ENCODE data around the gene CACFD1.

CACFD1 gene

GRCh38 chr9:133499892-133500270, 40.1 kb downstream of the CACFD1 start:
- DNase-seq (ENCODE audit: low spot score) = no peak

GRCh38 chr9:133502112-133502511, 42.3 kb downstream of the CACFD1 start:
- DNase-seq (ENCODE audit: low spot score) = no peak

- DNase-seq (ENCODE audit: low spot score) = no peak
These were observed 45.5 kb downstream of the CACFD1 start for GRCh38 chr9:133505186-133505830.

- no peak for DNase-seq (ENCODE audit: low spot score)
These were observed 46.3 kb downstream of the CACFD1 start for GRCh38 chr9:133505901-133506652.

- DNase-seq (ENCODE audit: low spot score) = peak; percentile 81
These were observed 46.9 kb downstream of the CACFD1 start for GRCh38 chr9:133506653-133507038.

- no peak for DNase-seq (ENCODE audit: low spot score)
These were observed 47.6 kb downstream of the CACFD1 start for GRCh38 chr9:133507246-133507965.

- no peak for DNase-seq (ENCODE audit: low spot score)
These were observed 48.3 kb downstream of the CACFD1 start for GRCh38 chr9:133508046-133508445.

- DNase-seq (ENCODE audit: low spot score) = peak; percentile 95
These were observed 49.7 kb downstream of the CACFD1 start for GRCh38 chr9:133509179-133510083.

- DNase-seq (ENCODE audit: low spot score) = no peak
These were observed 51.2 kb downstream of the CACFD1 start for GRCh38 chr9:133510926-133511505.

- DNase-seq (ENCODE audit: low spot score) = no peak
These were observed 51.8 kb downstream of the CACFD1 start for GRCh38 chr9:133511607-133512006.

- DNase-seq (ENCODE audit: low spot score) = no peak
These were observed 52.8 kb downstream of the CACFD1 start for GRCh38 chr9:133512253-133513213.

GRCh38 chr9:133513214-133514100, 53.7 kb downstream of the CACFD1 start:
- DNase-seq (ENCODE audit: low spot score) = peak; percentile 44

GRCh38 chr9:133514460-133515239, 54.9 kb downstream of the CACFD1 start:
- DNase-seq (ENCODE audit: low spot score) = no peak

GRCh38 chr9:133515240-133515610, 55.4 kb downstream of the CACFD1 start:
- no peak for DNase-seq (ENCODE audit: low spot score)

GRCh38 chr9:133515615-133516255, 56.0 kb downstream of the CACFD1 start:
- no peak for DNase-seq (ENCODE audit: low spot score)

- no peak for DNase-seq (ENCODE audit: low spot score)
These were observed 56.6 kb downstream of the CACFD1 start for GRCh38 chr9:133516256-133516960.

- no peak for DNase-seq (ENCODE audit: low spot score)
These were observed 57.2 kb downstream of the CACFD1 start for GRCh38 chr9:133516961-133517350.

GRCh38 chr9:133517711-133518110, 57.9 kb downstream of the CACFD1 start:
- no peak for DNase-seq (ENCODE audit: low spot score)
